ENCODE results near the gene IDUA.
A peak's percentile ranks its signal among the peaks of the same experiment; 100 is the strongest.

The IDUA gene

DNA sequence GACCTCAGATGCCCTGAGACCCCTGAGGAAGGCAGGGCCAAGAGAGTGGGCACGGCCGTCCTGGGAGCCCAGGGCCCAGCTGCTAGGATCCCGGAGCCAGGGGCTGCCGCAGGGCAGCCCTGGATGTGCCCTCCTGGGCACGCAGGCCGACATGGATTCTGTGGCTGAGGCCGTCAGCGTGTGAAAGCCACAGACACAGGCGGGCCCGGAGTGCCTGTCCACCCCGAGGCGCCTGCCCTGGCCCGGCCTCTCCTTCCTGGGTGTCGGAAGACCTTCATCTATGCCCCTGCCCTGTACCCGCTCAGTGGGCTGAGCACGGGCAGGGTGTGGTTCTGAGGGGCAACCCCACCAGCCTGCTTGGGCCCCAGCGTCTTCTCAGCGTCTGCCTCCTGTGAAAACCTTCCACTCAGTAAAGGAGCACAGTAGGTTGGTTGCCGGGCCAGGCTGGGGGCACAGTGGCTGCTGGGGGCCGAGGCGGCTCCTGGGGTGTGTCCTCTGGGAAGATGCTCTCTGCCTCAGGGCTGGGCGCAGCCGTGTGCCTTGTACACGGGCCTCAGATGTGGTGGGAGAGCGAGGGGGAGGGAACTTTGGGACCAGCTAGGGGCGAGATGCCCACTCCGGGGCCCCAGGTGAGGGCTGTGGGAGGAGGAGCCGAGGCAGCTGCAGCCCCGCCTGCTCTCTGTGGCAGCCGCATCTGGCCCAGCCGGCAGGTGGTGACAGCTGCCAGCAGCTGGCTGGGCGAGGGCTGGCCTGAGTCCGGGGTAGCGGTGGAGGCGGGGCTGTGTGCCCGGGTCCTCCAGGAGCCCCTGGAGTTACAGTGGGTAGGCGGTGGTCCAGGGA lies 45.3 kb downstream of the IDUA start:
- Mint-ChIP-seq H3K4me3 (no peak overlapping the region), H3K9me3 (no peaks in the 10 kb centered on the region), H3K27ac (peak overlapping the region in 1 of 2 donors; percentile 71), H3K4me1 (no peaks in the 10 kb centered on the region), H3K27me3 (peaks cover 8% of the 10 kb centered on the region)
- DNase-seq (no peak), ATAC-seq (no peak)

DNA sequence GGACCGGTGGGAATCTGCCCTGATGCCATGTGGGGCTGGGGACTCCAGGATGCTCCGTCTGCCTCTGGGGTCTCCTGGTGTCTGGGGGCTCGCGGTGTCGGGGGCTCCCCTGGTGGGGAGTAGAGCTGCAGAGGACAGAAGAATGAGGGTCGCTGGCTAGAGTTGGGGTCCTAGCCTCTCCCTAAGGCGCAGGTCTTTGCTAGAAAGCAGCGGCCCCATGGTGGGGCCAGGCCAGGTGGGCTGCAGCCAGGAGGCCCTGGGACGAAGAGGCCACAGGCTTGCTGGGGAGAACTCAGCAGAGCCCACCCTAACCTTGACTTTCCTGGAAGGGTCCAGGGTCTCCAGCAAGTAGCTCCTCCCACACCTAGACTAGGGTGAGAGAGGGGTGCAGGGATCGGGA lies 46.0 kb downstream of the IDUA start:
- Mint-ChIP-seq H3K4me1 (no peaks in the 10 kb centered on the region), H3K9me3 (no peaks in the 10 kb centered on the region), H3K27ac (no peak overlapping the region), H3K4me3 (no peak overlapping the region), H3K27me3 (peaks cover 8% of the 10 kb centered on the region)
- ATAC-seq (no peak), DNase-seq (no peak)

DNA sequence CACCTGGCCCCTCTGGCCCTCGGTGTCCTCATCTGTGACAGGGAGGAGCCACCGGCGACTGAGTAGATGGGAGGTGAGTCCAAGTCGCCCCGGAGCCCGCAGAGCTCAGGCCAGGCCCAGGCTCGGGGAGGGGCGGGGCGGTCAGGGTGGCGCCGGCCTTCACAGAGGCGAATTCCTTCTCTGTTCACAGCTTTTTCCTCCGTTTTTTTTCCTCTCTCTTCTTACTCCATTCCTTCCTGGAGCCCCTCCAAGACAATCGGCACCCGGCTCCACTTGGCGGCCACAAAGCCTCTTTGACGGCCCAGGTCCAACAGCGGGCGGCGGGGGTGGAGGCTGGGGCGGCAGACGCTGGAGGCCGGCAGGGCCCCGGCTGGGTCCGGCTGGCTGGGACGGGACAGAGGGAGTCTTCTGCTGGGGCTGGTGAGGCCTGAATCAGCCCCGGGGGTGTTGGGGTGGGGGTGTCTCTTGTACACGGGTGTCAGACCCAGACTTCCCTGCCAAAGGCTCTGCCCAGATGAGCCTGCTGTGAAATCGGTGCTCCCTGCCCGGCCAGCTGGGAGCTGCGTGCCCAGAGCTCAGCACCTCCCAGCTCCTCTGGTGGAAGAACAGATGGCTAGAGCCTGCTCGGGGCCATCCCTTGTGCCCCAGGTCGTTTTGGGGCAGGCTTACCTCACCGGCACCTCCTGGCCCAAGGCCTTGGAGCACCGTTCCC lies 47.2 kb downstream of the IDUA start:
- Mint-ChIP-seq H3K4me3 (no peak overlapping the region), H3K27me3 (peaks cover 8% of the 10 kb centered on the region), H3K4me1 (no peaks in the 10 kb centered on the region), H3K27ac (no peak overlapping the region), H3K9me3 (no peaks in the 10 kb centered on the region)
- no peak for ATAC-seq
- no peak for DNase-seq

DNA sequence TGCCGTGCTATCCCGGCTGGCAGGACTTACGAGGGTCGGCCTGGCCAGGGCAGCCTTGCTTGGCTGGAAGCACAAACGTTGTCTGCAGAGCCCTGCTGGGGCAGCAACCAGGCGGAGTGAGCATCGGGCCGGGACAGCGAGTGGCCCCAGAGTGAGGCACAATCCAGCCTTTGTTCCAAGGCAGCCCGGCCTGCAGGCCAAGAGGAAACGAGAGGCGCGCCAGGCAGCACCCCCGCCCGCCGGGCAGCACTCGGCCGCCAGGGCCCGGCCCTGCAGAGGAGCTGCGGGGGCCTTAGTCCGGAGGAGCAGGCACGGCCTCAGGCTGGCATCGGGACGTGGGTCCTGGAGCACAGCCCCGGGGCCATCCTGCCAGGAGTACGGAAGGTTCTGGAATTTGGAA lies 48.7 kb downstream of the IDUA start:
- Mint-ChIP-seq H3K9me3 (no peaks in the 10 kb centered on the region), H3K4me1 (no peaks in the 10 kb centered on the region), H3K4me3 (no peak overlapping the region), H3K27ac (no peak overlapping the region), H3K27me3 (peaks cover 8% of the 10 kb centered on the region)
- DNase-seq (no peak), ATAC-seq (no peak)

DNA sequence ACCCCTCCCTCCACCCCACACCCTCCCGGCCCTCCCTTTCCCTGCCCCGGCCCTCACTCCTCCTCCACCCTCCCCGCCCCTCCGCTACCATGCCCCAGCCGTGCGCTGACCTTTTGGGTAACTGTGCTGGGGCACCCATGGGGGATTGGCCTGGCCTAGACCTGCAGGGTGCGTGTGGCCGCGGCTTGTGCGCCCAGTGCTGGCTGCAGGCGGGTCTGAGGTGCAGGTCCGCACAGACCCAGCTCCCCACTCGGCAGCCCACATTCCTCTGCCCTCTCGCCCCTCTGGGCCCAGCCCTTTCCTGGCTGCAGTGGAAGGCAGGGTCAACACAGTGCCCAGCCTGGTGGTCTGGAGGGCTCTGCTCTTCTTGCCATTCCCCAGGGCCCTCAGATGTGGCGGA lies 49.3 kb downstream of the IDUA start:
- Mint-ChIP-seq H3K27ac (no peak overlapping the region), H3K4me3 (no peak overlapping the region), H3K27me3 (peaks cover 8% of the 10 kb centered on the region), H3K9me3 (no peaks in the 10 kb centered on the region), H3K4me1 (no peaks in the 10 kb centered on the region)
- no peak for DNase-seq
- peak; percentile 16 for ATAC-seq

DNA sequence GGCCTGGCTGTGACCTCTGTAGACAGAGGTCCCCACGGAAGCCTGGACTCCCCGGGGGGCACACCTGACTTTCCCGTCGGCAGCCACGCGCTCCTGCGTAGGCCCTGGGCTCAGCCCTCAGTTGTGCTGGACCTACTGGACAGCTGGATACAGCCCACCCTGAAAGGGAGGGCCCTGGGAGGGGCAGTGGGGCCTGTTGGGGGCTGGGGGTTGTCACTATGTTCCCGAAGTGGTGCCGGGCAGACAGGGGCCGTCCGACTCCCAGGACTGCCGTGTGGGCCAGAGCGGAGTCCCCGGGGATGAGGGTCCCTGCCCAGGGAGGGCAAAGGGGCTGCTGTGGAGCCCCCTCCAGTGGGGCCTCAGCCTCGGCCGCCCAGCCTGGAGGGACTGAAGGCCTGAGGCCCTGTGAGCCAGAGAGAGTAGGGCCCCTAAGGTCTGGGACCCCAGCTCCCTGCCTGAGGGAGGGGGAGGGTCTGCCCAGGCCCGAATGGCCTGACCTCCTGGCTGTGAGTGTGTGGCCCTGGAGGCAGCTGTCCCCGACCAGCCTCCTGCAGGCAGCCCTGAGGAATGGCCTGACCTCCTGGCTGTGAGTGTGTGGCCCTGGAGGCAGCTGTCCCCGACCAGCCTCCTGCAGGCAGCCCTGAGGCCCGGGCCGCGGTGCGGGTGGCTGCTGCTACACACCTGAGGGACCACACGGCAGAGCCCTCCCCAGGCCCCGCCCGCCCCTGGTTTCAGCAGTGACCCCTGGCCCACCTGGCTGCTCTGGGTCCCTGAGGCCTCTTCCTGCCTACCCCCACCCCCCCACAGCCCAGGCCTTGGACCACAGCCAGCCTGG lies 50.3 kb downstream of the IDUA start:
- peaks cover 5% of the 10 kb centered on the region for H3K27me3 Mint-ChIP-seq
- ATAC-seq, result no peak
- no peak overlapping the region for H3K4me3 Mint-ChIP-seq
- no peak for DNase-seq
- no peaks in the 10 kb centered on the region for H3K4me1 Mint-ChIP-seq
- no peaks in the 10 kb centered on the region for H3K9me3 Mint-ChIP-seq
- no peak overlapping the region for H3K27ac Mint-ChIP-seq

DNA sequence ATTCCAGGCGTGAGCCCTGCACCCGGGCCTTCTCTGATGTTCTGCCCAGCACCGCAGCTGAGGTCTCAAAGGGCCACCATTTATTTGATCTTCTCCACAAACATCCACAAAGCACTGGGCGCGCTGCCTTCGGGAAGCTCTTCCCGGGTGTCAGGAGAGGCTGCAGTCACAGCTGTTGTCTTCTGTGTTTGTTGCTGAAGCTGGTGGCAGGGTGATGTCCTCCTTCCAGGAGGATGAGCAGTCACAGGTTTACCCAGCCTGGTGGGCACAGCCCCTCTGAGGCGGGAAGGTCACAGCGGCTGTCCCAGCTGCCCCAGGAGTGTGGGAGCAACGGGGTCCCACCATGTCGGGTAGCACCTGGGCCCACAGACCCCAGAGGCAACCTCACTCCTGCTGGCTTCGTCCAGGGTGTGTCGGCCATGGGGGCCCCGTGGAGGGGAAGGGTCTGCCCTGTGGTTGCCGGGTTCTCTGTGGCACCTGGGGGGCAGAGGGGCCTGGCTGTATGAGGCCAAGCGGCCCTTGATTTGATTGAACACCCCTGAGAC lies 52.2 kb downstream of the IDUA start:
- Mint-ChIP-seq H3K27ac (no peak overlapping the region), H3K27me3 (peaks cover 11% of the 10 kb centered on the region), H3K9me3 (peaks cover 0 to 7% of the 10 kb centered on the region in 2 donors), H3K4me3 (no peak overlapping the region), H3K4me1 (peaks cover 9% of the 10 kb centered on the region)
- ATAC-seq (no peak), DNase-seq (no peak)

DNA sequence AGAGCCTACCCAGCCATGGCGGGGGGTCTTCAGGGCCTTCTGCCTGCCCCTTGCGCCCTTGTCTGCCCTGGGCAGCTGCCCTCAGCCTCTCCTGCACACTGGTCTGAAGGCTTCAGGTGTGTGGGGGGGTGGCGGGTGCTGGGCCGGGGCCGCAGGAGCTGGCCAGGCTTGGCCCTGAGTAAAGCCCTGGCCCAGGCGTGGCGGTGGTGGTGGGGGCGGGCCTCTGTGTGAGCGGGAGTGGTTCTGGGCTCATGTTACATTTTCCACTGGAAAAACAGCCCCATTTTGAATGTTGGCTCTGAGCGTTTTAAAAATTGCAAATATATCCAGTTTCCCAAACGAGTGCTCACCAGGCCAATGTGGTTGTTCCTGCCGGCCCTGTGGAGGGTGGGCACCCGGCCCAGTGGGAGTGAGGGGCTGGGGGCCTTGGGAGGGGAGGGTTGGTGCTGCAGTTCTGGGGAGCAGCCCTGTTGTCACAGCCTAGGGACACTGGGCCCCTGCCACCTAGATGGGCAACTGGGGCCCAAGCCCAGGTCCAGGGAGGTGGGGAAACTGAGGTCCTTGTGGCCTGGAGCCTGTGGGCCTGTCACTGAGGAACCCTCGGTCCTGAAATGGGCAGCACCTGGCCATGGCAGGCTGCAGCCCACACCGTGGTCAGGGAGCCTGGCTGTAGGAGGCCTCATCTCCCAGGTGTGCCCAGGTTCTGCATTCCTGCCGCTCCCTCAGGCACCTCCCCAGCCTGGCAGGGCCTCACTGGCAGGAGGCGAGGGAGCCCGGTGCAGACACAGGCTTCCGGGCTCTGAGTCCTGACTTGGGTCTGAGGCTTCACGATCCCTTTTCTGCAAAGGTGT lies 52.9 kb downstream of the IDUA start:
- DNase-seq, result no peak
- Mint-ChIP-seq H3K4me3 (no peak overlapping the region), H3K9me3 (peaks cover 0 to 7% of the 10 kb centered on the region in 2 donors), H3K4me1 (peaks cover 13% of the 10 kb centered on the region), H3K27me3 (peaks cover 18% of the 10 kb centered on the region), H3K27ac (no peak overlapping the region)
- ATAC-seq, result no peak

DNA sequence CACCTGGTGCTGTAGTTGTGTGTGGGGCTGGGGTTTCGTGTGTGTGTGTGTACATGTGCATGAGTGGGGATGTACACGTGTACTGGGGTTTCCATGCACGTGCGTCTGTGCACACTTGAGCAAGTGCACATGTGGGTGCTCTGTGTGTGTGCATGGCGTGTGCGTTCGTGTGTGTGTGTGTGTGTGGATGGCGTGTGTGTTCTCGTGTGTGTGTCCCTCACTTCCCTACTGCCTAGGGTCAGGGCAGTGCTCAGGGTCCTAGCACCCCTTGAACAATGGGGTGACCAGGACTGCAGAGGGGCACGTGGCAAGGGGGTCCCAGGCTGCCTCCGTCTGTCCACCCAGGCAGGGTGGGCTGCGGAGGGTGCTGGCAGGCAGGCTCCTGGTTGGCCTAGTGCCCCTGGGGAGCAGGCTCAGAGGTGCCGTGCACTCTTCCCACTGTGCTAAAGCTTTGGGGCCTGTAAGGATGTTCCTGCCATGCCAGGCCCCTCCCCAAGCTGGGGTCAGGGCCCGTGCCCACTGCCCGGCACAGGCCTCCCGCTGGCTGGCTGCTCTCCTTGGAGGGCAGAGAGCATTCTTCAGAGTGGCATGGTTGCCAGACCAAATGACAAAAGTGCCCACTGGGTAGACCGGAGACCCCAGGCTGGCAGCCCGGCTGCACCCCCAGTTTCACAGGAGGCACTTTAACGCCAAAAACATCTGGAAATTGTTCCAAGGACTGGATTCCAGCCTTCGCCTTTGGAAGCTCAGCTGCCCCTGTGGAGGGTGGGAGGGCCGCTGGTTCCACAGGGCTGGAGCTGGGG lies 53.7 kb downstream of the IDUA start:
- H3K9me3 Mint-ChIP-seq, result peaks cover 0 to 7% of the 10 kb centered on the region in 2 donors
- H3K27ac Mint-ChIP-seq, result no peak overlapping the region
- H3K27me3 Mint-ChIP-seq, result peaks cover 27% of the 10 kb centered on the region
- peaks cover 13% of the 10 kb centered on the region for H3K4me1 Mint-ChIP-seq
- ATAC-seq (no peak), DNase-seq (no peak)
- H3K4me3 Mint-ChIP-seq, result no peak overlapping the region

DNA sequence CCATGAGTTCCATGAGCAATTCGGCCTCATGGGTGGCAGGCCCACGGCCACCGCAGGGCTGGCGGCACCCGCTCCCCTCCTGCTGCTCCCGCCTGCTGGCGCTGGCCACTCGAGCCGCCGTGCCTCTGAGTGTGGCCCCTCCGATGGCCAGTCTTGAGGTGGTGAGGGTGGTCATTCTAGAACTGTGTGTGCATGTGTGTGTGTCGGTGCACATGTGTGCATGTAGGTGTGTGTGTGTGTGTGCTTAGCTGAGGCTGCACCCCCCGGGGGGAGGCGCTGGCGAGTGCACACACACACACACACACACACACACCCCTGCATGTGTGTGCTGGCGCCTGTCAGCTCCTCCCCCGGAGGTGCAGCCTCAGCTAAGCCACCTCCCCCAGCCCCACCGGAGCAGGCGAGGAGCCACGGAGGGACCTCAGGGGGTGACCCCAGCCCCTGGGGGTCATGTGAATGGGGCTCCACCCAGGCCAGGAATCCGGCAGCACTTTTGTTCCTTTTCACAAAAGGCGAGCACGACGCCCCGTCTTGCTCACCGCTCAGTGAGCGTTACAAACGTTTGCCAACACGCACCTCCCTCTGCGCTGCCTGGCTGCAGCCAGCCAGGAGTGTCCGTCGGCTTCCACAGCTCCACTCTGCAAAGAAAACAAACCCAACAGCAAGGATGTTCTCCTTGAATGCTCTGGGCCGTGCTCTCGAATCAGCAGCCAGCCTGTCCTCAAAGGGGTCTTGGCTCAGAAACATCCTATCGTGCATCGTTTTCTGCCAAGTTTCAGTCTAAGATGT lies 54.5 kb downstream of the IDUA start:
- Mint-ChIP-seq H3K4me3 (no peak overlapping the region), H3K27ac (no peak overlapping the region), H3K27me3 (peaks cover 31% of the 10 kb centered on the region), H3K9me3 (peaks cover 0 to 7% of the 10 kb centered on the region in 2 donors), H3K4me1 (peaks cover 13% of the 10 kb centered on the region)
- DNase-seq (no peak), ATAC-seq (no peak)

DNA sequence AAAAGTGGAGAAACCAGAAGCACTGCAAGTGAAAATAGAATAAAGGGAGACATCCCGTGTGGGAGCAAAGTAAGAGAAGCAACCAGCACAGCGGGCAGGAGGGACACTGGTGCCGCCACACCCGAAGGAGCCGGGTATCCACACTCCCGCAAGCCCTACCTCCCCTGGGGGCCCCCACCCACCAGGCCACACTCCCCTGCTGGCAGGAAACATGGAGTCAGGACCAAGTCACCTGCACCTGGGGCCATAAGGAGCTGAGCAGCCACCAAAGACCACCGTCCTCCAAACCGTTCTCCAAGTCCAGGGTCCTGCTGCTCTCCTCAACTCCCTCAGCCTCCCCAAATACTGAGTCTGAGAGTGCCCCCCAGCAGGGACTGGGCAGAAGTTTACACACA lies 55.1 kb downstream of the IDUA start:
- H3K27me3 Mint-ChIP-seq, result peaks cover 36% of the 10 kb centered on the region
- no peak overlapping the region for H3K4me3 Mint-ChIP-seq
- H3K4me1 Mint-ChIP-seq, result peaks cover 17% of the 10 kb centered on the region
- ATAC-seq (no peak), DNase-seq (no peak)
- peaks cover 0 to 7% of the 10 kb centered on the region in 2 donors for H3K9me3 Mint-ChIP-seq
- no peak overlapping the region for H3K27ac Mint-ChIP-seq

DNA sequence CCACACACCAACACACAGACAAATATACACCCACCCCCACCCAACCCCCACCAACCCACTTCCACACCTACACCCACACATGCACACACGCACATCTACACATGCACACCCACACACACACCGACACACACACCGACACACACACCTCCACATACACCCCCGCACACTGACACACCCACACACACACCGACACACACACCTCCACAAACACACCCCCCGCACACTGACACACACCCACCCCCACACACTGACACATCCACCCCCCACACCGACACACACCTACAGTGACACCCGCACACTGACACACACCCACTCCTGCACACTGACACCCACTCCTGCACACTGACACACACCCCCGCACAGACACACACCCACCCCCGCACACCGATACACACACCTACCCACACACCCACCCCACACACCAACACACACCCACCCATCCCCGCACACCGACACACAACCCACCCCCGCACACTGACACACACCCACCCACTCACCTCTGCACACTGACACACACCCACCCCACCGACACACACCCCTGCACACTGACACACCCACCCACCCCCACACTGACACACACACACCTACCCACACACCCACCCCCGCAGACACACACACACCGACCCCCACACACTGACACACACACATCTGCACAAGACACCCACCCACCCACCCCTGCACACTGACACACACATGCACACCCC lies 55.7 kb downstream of the IDUA start:
- ATAC-seq (peak; percentile 13), DNase-seq (no peak)
- H3K4me3 Mint-ChIP-seq, result no peak overlapping the region
- peaks cover 42% of the 10 kb centered on the region for H3K27me3 Mint-ChIP-seq
- H3K9me3 Mint-ChIP-seq, result peaks cover 0 to 7% of the 10 kb centered on the region in 2 donors
- no peak overlapping the region for H3K27ac Mint-ChIP-seq
- peaks cover 23% of the 10 kb centered on the region for H3K4me1 Mint-ChIP-seq

DNA sequence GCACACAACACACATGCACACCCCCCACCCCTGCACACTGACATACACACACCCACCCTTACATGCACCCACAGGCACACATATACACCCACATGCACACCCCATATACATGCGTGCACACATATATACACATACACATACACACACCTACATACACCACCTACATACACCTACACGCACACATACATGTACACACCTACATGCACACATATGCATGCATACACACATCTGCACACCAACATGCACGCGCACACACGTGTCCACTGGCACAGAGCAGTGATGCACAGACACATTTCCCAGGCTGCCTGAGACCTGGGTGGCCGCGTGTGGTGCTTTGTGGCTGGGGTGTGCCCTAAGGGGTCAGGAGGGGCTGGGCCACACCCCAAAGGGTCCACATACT lies 56.3 kb downstream of the IDUA start:
- ATAC-seq (peak; percentile 18), DNase-seq (no peak)
- H3K4me1 Mint-ChIP-seq, result peaks cover 25% of the 10 kb centered on the region
- no peak overlapping the region for H3K27ac Mint-ChIP-seq
- peaks cover 49% of the 10 kb centered on the region for H3K27me3 Mint-ChIP-seq
- peaks cover 0 to 7% of the 10 kb centered on the region in 2 donors for H3K9me3 Mint-ChIP-seq
- peak overlapping the region in 1 of 2 donors; percentile 5 for H3K4me3 Mint-ChIP-seq
